GM13976 (cell line): ENCODE data around the gene DGKH.
"Not testable (repeated sequence)": the region's sequence is repeated elsewhere in the genome, so short reads cannot be mapped to it uniquely, and the experiment has no call there.

Experiments
- DNase-seq: peaks from one replicate; pipeline ENCODE4 v3.0.0; 2012; ENCODE audit warnings: low spot score
- in situ Hi-C: fragments of 300-500 bp; cut with MboI; formaldehyde crosslinking; loops from one replicate; pipeline ENCODE4 v1.12.0; 2022; ENCODE audit warnings: low sequenced_read_pairs, mixed read lengths, inconsistent platforms; ENCODE audit not compliant: unreplicated experiment
- TF ChIP-seq, protein P1 (sequence below): IDR thresholded peaks from 2 replicates; pipeline ENCODE4 v1.5.1; 2012; ENCODE audit warnings: borderline replicate concordance, mild to moderate bottlenecking; ENCODE audit not compliant: insufficient read depth; ENCODE audit errors: extremely low read depth, missing control alignments, control extremely low read depth

The DGKH gene

DNA sequence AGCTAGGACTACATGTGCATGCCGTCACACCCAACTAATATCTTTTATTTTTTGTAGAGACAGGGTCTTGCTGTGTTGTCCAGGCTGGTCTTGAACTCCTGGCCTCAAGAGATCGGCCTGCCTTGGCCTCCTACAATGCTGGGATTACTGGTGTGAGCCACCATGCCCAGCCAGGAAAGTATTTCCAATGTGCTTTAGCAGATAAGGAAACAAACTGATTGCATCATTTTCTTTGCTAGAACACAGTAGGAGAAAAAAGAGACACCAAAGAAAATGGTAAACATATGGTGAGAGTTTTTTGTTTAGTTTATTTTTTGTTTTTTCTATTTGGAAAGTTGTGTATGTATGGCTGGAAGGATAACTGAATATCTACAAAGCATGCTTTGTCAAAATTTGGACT lies 176.6 kb downstream of the DGKH start:
- TF ChIP-seq, protein P1, sequence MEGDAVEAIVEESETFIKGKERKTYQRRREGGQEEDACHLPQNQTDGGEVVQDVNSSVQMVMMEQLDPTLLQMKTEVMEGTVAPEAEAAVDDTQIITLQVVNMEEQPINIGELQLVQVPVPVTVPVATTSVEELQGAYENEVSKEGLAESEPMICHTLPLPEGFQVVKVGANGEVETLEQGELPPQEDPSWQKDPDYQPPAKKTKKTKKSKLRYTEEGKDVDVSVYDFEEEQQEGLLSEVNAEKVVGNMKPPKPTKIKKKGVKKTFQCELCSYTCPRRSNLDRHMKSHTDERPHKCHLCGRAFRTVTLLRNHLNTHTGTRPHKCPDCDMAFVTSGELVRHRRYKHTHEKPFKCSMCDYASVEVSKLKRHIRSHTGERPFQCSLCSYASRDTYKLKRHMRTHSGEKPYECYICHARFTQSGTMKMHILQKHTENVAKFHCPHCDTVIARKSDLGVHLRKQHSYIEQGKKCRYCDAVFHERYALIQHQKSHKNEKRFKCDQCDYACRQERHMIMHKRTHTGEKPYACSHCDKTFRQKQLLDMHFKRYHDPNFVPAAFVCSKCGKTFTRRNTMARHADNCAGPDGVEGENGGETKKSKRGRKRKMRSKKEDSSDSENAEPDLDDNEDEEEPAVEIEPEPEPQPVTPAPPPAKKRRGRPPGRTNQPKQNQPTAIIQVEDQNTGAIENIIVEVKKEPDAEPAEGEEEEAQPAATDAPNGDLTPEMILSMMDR, result no peak
- no peak for DNase-seq
- in situ Hi-C loops, result no loop called here

DNA sequence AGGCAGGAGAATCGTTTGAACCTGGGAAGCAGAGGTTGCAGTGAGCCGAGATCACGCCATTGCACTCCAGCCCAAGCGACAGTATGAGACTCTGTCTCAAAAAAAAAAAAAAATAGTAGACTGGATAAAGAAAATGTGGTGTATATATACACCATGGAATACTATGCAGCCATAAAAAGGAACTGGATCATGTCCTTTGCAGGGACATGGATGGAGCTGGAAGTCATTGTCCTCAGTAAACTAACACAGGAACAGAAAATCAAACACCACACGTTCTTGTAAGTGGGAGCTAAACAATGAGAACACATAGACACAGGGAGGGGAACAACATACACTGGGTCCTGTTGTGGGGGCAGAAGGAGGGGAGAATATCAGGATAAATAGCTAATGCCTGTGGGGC lies 178.3 kb downstream of the DGKH start:
- in situ Hi-C loops, DNase-seq: not testable (repeated sequence)

DNA sequence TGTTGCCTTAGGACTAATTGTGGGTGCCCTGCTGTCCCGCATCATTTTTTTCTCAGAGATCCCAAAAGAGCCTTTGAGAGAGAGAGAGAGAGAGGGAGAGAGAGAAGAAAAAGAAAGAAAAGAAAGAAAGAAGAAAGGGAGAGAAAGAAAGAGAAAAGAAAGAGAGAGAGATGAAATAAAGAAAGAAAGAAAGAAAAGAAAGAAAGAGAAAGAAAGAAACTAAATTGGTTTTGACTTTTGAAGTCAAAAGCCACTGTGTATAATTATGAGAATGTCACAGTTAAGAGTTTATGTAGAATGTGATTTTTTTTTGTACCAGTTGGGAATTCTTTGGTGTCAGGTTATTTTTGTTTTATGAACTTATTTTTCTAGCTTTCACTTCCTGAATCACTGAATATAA lies 180.1 kb downstream of the DGKH start:
- DNase-seq, result no peak
- TF ChIP-seq, protein P1, result no peak
- in situ Hi-C loops, result no loop called here

DNA sequence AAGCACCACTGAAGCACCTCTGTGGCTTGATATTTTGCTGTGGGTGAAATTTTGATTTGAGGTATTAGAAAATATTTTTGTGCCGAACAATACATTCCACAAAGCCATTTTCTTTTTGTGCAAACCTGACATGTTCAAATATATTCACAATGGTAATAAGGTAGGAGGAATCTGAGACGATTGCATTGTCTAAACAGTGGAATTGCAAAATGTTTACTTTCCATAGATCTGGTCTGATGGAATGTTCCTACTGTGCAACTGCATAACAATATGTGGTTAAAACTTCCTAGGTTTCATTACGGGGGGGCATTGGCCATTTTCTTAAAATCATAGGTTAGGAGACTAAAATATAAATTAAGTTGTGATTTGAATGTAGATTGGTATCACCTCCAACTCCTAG lies 180.8 kb downstream of the DGKH start:
- DNase-seq, result no peak
- in situ Hi-C loops, result no loop called here
- TF ChIP-seq, protein P1, result no peak

GRCh38 chr13:42232671-42233070 lies 184.2 kb downstream of the DGKH start:
- TF ChIP-seq, protein P1, result no peak
- no peak for DNase-seq
- in situ Hi-C loops, result no loop called here

DNA sequence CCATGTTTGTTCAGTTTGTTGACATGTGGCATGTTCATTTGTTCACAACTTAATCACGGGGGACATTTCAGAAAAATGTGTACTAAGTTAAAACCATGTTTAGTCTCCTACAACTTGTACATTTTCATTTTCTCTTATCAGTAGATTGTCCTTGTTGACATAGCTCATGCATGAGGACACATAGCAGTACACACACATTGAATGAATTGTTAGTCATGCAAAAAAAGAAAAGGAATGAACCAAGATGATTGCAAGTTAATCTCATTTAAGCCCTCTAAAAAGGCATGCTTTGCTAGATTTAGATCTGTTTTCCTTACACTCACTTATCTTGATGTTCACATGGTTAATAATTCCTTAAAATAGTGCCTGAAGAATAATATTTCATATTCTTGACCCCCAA lies 185.3 kb downstream of the DGKH start:
- TF ChIP-seq, protein P1, result no peak
- in situ Hi-C loops, result no loop called here
- no peak for DNase-seq

- no peak for DNase-seq
- in situ Hi-C loops, result no loop called here
These were observed 190.7 kb downstream of the DGKH start for GRCh38 chr13:42239161-42239560.

More at GRCh38 chr13:42239161-42239560, 190.7 kb downstream of the DGKH start:
- TF ChIP-seq, protein P1, result no peak
